ENCODE measurements around the gene SMR3A. TPM values are rescaled to one million over a fixed set of nuclear protein-coding genes. Genes with fewer than 3 reads are reported as not detected.

Gene SMR3A
- not detected for total RNA-seq

DNA sequence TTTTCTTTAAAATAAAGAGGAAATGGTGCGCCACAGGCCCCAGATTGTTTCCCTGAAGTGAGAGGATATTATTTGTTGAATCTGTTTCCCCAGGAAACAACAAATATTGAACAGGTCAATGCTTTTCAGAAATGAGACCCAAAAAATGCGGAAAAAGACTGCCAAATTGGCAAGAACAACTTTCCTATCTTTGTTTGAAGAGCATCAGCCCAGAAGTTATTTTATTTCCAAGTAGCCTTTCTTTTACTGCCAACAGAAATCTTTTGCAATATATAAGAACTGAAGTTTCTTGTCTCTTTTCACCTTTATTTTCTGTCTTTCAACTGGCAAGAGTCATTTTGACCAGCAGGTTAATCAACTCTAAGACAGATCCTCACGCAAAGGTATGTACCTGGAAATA, at the start of gene SMR3A:
Gene SMR3A (plus strand): TSS at position 301 of the 400 bp plus-strand sequence. CDS start 1,356 bp downstream, outside the sequence.
- Mint-ChIP-seq H3K9me3 (ENCODE audit: low read depth) (no peaks in the 10 kb centered on the region), H3K4me3 (no peak within 1 kb of the TSS), H3K27me3 (no peaks in the 10 kb centered on the region), H3K4me1 (no peaks in the 10 kb centered on the region), H3K36me3 (ENCODE audit: low read depth) (no peaks in the 10 kb centered on the region), H3K27ac (no peak within 1 kb of the TSS)
- intact Hi-C loops (cut with DNase I, micrococcal nuclease) = no loop called here
- no peak for DNase-seq
- ChIA-PET CTCF (no interaction called here), POLR2A (no interaction called here)
- no peak for ATAC-seq

GRCh38 chr4:70313736-70314135, 46.8 kb upstream of the SMR3A start:
- intact Hi-C loops (cut with DNase I, micrococcal nuclease) = no loop called here
- no peak for DNase-seq
- Mint-ChIP-seq H3K27ac (no peak overlapping the region), H3K4me3 (no peak overlapping the region), H3K27me3 (no peaks in the 10 kb centered on the region), H3K9me3 (ENCODE audit: low read depth) (no peaks in the 10 kb centered on the region), H3K4me1 (no peaks in the 10 kb centered on the region), H3K36me3 (ENCODE audit: low read depth) (no peaks in the 10 kb centered on the region)
- ATAC-seq = no peak
- ChIA-PET POLR2A (no interaction called here), CTCF (interaction anchor here (0.6 kb wide), 1 partner anchor 1409 kb away, joined by 3 read pairs; no protein-coding TSS in a partner anchor)

GRCh38 chr4:70315928-70316327, 44.6 kb upstream of the SMR3A start:
- no peak for DNase-seq
- H3K36me3 Mint-ChIP-seq (ENCODE audit: low read depth) = no peaks in the 10 kb centered on the region
- H3K4me1 Mint-ChIP-seq = no peaks in the 10 kb centered on the region
- no peaks in the 10 kb centered on the region for H3K27me3 Mint-ChIP-seq
- CTCF ChIA-PET = no interaction called here
- no peak for ATAC-seq
- POLR2A ChIA-PET = no interaction called here
- no peak overlapping the region for H3K27ac Mint-ChIP-seq
- H3K4me3 Mint-ChIP-seq = no peak overlapping the region
- intact Hi-C loops (cut with DNase I, micrococcal nuclease) = no loop called here
- no peaks in the 10 kb centered on the region for H3K9me3 Mint-ChIP-seq (ENCODE audit: low read depth)

- ChIA-PET POLR2A (no interaction called here), CTCF (no interaction called here)
- no peaks in the 10 kb centered on the region for H3K27me3 Mint-ChIP-seq
- H3K9me3 Mint-ChIP-seq (ENCODE audit: low read depth) = no peaks in the 10 kb centered on the region
- no peak overlapping the region for H3K27ac Mint-ChIP-seq
- H3K4me3 Mint-ChIP-seq = no peak overlapping the region
- no peaks in the 10 kb centered on the region for H3K4me1 Mint-ChIP-seq
- H3K36me3 Mint-ChIP-seq (ENCODE audit: low read depth) = no peaks in the 10 kb centered on the region
- no peak for DNase-seq
- intact Hi-C loops (cut with DNase I, micrococcal nuclease) = no loop called here
- no peak for ATAC-seq
Observed at GRCh38 chr4:70326052-70326451, 34.5 kb upstream of the SMR3A start.

DNA sequence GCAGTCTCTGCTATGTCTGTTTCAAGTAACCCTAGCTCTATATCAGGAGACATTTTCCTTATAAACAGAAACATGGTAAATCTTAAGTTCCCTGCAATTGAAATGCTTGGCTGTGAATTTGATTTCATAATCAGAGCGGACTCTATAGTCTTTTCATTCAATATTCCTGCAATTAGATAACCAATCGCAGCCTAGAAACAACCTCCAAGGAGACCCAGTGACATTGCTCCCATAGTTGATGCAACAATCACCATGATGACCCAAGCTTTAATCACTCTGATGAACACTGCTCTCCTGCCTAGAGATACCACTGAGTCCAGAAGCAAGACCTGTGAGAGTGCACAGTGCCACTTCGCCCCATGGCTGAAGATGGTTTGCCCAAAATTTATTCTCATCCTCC, 25.9 kb upstream of the SMR3A start, which contains the start of gene CABS1:
Gene CABS1 (plus strand): TSS at position 301 of the 400 bp plus-strand sequence. CDS start 59 bp downstream, at position 360.
- Mint-ChIP-seq H3K4me3 (no peak within 1 kb of the TSS), H3K36me3 (ENCODE audit: low read depth) (no peaks in the 10 kb centered on the region), H3K27me3 (no peaks in the 10 kb centered on the region), H3K9me3 (ENCODE audit: low read depth) (no peaks in the 10 kb centered on the region), H3K27ac (no peak within 1 kb of the TSS), H3K4me1 (no peaks in the 10 kb centered on the region)
- DNase-seq (no peak), ATAC-seq (no peak)
- CTCF ChIA-PET = no interaction called here
- POLR2A ChIA-PET = no interaction called here
- intact Hi-C loops (cut with DNase I, micrococcal nuclease) = no loop called here

DNA sequence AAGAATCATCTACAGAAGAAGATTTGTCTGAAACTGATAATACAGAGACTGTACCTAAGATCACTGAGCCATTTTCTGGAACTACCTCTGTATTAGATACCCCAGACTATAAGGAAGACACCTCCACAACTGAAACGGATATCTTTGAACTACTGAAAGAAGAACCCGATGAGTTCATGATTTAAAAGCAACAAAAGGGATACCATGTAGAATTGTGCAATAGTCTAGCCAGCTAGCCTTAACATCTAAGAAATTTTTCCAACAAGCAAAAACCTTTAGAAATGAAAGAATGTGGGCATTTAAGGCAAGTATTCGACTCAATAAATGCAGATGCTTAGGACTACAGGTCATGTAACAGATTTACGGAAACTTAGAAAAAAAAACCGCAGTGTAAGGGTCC, 24.5 kb upstream of the SMR3A start:
- no peak overlapping the region for H3K4me3 Mint-ChIP-seq

DNA sequence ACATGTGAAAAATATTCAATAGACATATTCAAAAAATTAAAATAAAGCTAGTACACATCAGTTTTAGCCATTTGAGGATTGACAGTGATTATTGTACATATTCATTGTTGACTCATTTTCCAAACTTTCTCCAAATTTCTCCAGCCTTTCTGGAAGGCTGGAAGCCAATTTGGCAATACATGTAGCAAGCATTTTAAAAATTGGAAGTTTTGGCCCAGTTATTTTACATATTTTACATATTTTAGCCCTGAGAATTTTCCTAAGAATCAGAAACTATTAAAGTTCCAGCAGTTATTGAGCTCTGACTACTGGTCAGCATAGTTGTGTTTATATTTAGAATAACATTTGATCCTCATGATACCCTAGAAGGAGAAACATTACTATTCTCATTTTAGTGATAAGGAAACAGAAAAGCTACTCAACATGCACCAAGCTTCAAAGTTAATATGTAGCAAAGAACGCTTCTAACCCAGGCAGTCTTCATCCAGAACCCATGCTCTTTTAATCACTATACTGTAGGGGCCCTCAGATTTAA, 22.6 kb upstream of the SMR3A start:
- CTCF ChIA-PET = no interaction called here
- no peaks in the 10 kb centered on the region for H3K36me3 Mint-ChIP-seq (ENCODE audit: low read depth)
- no peaks in the 10 kb centered on the region for H3K4me1 Mint-ChIP-seq
- H3K27me3 Mint-ChIP-seq = no peaks in the 10 kb centered on the region
- POLR2A ChIA-PET = no interaction called here
- H3K9me3 Mint-ChIP-seq (ENCODE audit: low read depth) = no peaks in the 10 kb centered on the region
- no peak overlapping the region for H3K27ac Mint-ChIP-seq
- H3K4me3 Mint-ChIP-seq = no peak overlapping the region
- DNase-seq (no peak), ATAC-seq (no peak)
- intact Hi-C loops (cut with DNase I, micrococcal nuclease) = no loop called here

More for the DNA sequence above, 24.5 kb upstream of the SMR3A start:
- intact Hi-C loops (cut with DNase I, micrococcal nuclease) = no loop called here
- ATAC-seq (no peak), DNase-seq (no peak)
- Mint-ChIP-seq H3K9me3 (ENCODE audit: low read depth) (no peaks in the 10 kb centered on the region), H3K27me3 (no peaks in the 10 kb centered on the region), H3K36me3 (ENCODE audit: low read depth) (no peaks in the 10 kb centered on the region), H3K27ac (no peak overlapping the region), H3K4me1 (no peaks in the 10 kb centered on the region)
- ChIA-PET CTCF (no interaction called here), POLR2A (no interaction called here)

GRCh38 chr4:70356185-70356584, 4.4 kb upstream of the SMR3A start:
- H3K4me1 Mint-ChIP-seq = no peaks in the 10 kb centered on the region
- ATAC-seq = no peak
- POLR2A ChIA-PET = no interaction called here
- intact Hi-C loops (cut with DNase I, micrococcal nuclease) = no loop called here
- H3K27ac Mint-ChIP-seq = no peak overlapping the region
- H3K9me3 Mint-ChIP-seq (ENCODE audit: low read depth) = no peaks in the 10 kb centered on the region
- CTCF ChIA-PET = no interaction called here
- no peak for DNase-seq
- H3K27me3 Mint-ChIP-seq = no peaks in the 10 kb centered on the region
- H3K36me3 Mint-ChIP-seq (ENCODE audit: low read depth) = no peaks in the 10 kb centered on the region
- H3K4me3 Mint-ChIP-seq = no peak overlapping the region

GRCh38 chr4:70359115-70359661, 1.4 kb upstream of the SMR3A start:
- no peak for DNase-seq
- Mint-ChIP-seq H3K4me3 (no peak overlapping the region), H3K27ac (no peak overlapping the region), H3K27me3 (no peaks in the 10 kb centered on the region), H3K4me1 (no peaks in the 10 kb centered on the region), H3K36me3 (ENCODE audit: low read depth) (no peaks in the 10 kb centered on the region), H3K9me3 (ENCODE audit: low read depth) (no peaks in the 10 kb centered on the region)
- POLR2A ChIA-PET = no interaction called here
- no peak for ATAC-seq
- intact Hi-C loops (cut with DNase I, micrococcal nuclease) = no loop called here
- CTCF ChIA-PET = no interaction called here

GRCh38 chr4:70364002-70364401, 3.4 kb downstream of the SMR3A start:
- Mint-ChIP-seq H3K4me1 (no peaks in the 10 kb centered on the region), H3K9me3 (ENCODE audit: low read depth) (no peaks in the 10 kb centered on the region), H3K36me3 (ENCODE audit: low read depth) (no peaks in the 10 kb centered on the region), H3K27ac (no peak overlapping the region), H3K4me3 (no peak overlapping the region), H3K27me3 (no peaks in the 10 kb centered on the region)
- DNase-seq (no peak), ATAC-seq (no peak)
- intact Hi-C loops (cut with DNase I, micrococcal nuclease) = no loop called here
- CTCF ChIA-PET = no interaction called here
- POLR2A ChIA-PET = no interaction called here

DNA sequence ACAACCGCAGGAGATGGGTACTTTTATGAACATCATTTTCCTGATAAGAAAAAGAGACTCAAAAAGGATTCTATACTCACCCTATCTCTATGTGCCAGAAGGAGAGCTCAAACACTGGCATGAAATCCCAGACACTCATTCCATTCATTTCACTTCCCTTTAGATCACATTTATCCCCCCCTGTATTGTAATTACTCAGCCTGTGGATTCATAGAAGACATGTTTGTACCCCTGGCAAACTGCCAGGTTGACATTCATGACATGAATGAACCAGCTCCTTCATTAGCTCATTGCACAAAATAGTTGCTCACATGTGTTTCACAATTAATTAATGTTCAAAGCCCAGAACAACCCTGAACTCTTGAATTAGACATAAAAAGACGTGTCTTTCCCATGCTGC, 4.9 kb downstream of the SMR3A start:
- ChIA-PET POLR2A (no interaction called here), CTCF (no interaction called here)
- Mint-ChIP-seq H3K27ac (no peak overlapping the region), H3K4me3 (no peak overlapping the region), H3K36me3 (ENCODE audit: low read depth) (no peaks in the 10 kb centered on the region), H3K27me3 (no peaks in the 10 kb centered on the region), H3K9me3 (ENCODE audit: low read depth) (no peaks in the 10 kb centered on the region), H3K4me1 (no peaks in the 10 kb centered on the region)
- ATAC-seq = no peak
- no peak for DNase-seq
- intact Hi-C loops (cut with DNase I, micrococcal nuclease) = no loop called here

DNA sequence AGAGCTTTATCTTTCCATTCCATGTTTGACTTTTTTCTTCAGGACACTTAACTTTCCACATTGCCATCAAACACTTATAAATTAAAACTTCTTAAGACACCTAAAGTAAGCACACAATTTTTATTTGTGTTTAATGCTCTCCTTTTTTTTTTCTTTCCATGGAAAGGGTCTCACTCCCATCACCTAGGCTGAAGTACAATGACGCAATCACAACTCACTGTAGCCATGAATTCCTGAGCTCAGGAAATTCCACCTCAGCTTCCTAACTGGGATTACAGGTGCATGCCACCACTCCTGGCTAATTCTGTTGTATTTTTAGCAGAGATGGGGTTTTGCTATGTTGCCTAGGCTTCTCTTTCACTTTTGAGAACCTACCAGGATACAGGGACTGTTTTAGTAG, 7.3 kb downstream of the SMR3A start:
- Mint-ChIP-seq H3K36me3 (ENCODE audit: low read depth) (no peaks in the 10 kb centered on the region), H3K4me3 (no peak overlapping the region), H3K4me1 (no peaks in the 10 kb centered on the region), H3K27ac (no peak overlapping the region), H3K27me3 (no peaks in the 10 kb centered on the region), H3K9me3 (ENCODE audit: low read depth) (no peaks in the 10 kb centered on the region)
- POLR2A ChIA-PET = no interaction called here
- intact Hi-C loops (cut with DNase I, micrococcal nuclease) = no loop called here
- DNase-seq (no peak), ATAC-seq (no peak)
- CTCF ChIA-PET = no interaction called here

DNA sequence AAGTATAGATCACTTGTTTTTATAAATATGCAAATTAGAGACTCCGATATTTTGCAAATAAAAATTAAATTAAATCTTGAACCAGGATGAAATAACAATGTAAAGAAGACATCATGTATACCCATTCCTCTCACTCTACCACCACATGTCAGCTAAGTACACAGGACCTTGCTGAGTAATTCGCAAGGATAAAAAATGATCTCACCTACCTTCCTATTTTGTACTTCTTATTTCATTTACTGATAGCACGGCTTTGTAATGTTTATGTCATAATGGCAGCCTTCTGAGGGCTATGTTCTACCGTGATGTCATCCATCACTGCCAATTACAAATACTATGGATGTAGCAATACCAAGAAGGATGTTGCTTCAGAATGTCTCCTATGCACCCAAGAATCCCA, 11.4 kb downstream of the SMR3A start:
- Mint-ChIP-seq H3K4me3 (no peak overlapping the region), H3K36me3 (ENCODE audit: low read depth) (no peaks in the 10 kb centered on the region), H3K9me3 (ENCODE audit: low read depth) (no peaks in the 10 kb centered on the region), H3K4me1 (no peaks in the 10 kb centered on the region), H3K27me3 (no peaks in the 10 kb centered on the region), H3K27ac (no peak overlapping the region)
- intact Hi-C loops (cut with DNase I, micrococcal nuclease) = no loop called here
- POLR2A ChIA-PET = no interaction called here
- no peak for ATAC-seq
- CTCF ChIA-PET = no interaction called here
- no peak for DNase-seq

Measured in activated CD4-positive, alpha-beta T cell treated with anti-CD3 and anti-CD28 coated beads for 36 hours (primary cell).